Measurements from ENCODE around the gene KIRREL3. TPM values are rescaled to one million over a fixed set of nuclear protein-coding genes. Genes with fewer than 3 reads are reported as not detected.

KIRREL3 gene
- total and polyA plus RNA-seq, 9 of the 15 experiments (the other 6 are each of a cell fraction or from before 2014, with no cell fraction given), result 0.04 to 0.10 TPM; not detected in 7

GRCh38 chr11:126398296-126398695 lies 602.3 kb downstream of the KIRREL3 start:
- Histone ChIP-seq H3K4me3 (no peak overlapping the region), H3K9ac (ENCODE audit: insufficient read depth in 1 of 2, low read depth in 2 of 2, low read length in 2 of 2) (no peak overlapping the region), H3K27ac (ENCODE audit: extremely low read depth, low read depth, low read length) (no peak overlapping the region), H3K27me3 (ENCODE audit: control insufficient read depth in 2 of 2, insufficient read depth in 2 of 2, low read length in 2 of 2) (no peaks in the 10 kb centered on the region), H3K4me2 (ENCODE audit: insufficient read depth, low read length) (no peak overlapping the region), H3K9me3 (replicated peaks; ENCODE audit: control insufficient read depth, insufficient read depth, low read depth, low read length) (no peaks in the 10 kb centered on the region), H3K36me3 (ENCODE audit: control insufficient read depth, insufficient read depth, low read length) (no peaks in the 10 kb centered on the region), H3K4me1 (replicated peaks in 1 of 2; ENCODE audit: control insufficient read depth in 2 of 2, insufficient read depth in 2 of 2, low read length in 2 of 2) (no peaks in the 10 kb centered on the region; a peak in 1 of 5 replicates), H3K79me2 (ENCODE audit: control insufficient read depth, insufficient read depth, low read length) (no peaks in the 10 kb centered on the region), H4K20me1 (replicated peaks; ENCODE audit: control insufficient read depth, insufficient read depth, low read length) (peaks cover 9% of the 10 kb centered on the region; the same call in 1 of the 2 replicates), H3K9me1 (ENCODE audit: control insufficient read depth, insufficient read depth, low read length) (no peaks in the 10 kb centered on the region), H2AFZ (ENCODE audit: low read depth, low read length) (no peak overlapping the region)
- no peak for DNase-seq (ENCODE audit: extremely low read depth in 1 of 4, low spot score in 3 of 4)
- intact Hi-C loops (cut with micrococcal nuclease) (no loop called here), in situ Hi-C loops (cut with MboI) (no loop called here)
- 36% methylated on average over 4 of the region's 4 CpGs for WGBS (ENCODE audit: insufficient coverage, low coverage, missing lambda C conversion rate)
- no peak for TF ChIP-seq U2AF1 (optimal IDR thresholded peaks at IDR 0.05; ENCODE audit: low read depth, low read length)
- ChIA-PET CTCF (ENCODE audit: low intra/inter-chr PET ratio) (no interaction called here), POLR2A (no interaction called here)
- no TSS peak for BruUV-seq (replicated peaks)
- FAIRE-seq, result no peak
- no peak for ATAC-seq

- POLR2A ChIA-PET, result no interaction called here
- Histone ChIP-seq H3K27ac (ENCODE audit: extremely low read depth, low read depth, low read length) (no peak overlapping the region), H3K9me3 (replicated peaks; ENCODE audit: control insufficient read depth, insufficient read depth, low read depth, low read length) (no peaks in the 10 kb centered on the region), H3K27me3 (ENCODE audit: control insufficient read depth in 2 of 2, insufficient read depth in 2 of 2, low read length in 2 of 2) (no peaks in the 10 kb centered on the region), H3K4me3 (no peak overlapping the region), H2AFZ (ENCODE audit: low read depth, low read length) (no peak overlapping the region), H3K9ac (ENCODE audit: insufficient read depth in 1 of 2, low read depth in 2 of 2, low read length in 2 of 2) (no peak overlapping the region), H3K4me1 (replicated peaks in 1 of 2; ENCODE audit: control insufficient read depth in 2 of 2, insufficient read depth in 2 of 2, low read length in 2 of 2) (no peaks in the 10 kb centered on the region; a peak in 2 of 5 replicates), H3K9me1 (ENCODE audit: control insufficient read depth, insufficient read depth, low read length) (no peaks in the 10 kb centered on the region), H3K79me2 (ENCODE audit: control insufficient read depth, insufficient read depth, low read length) (no peaks in the 10 kb centered on the region), H4K20me1 (replicated peaks; ENCODE audit: control insufficient read depth, insufficient read depth, low read length) (peaks cover 4% of the 10 kb centered on the region; the same call in 1 of the 2 replicates), H3K36me3 (ENCODE audit: control insufficient read depth, insufficient read depth, low read length) (no peaks in the 10 kb centered on the region), H3K4me2 (ENCODE audit: insufficient read depth, low read length) (no peak overlapping the region)
- no TSS peak for BruUV-seq (replicated peaks)
- DNase-seq (ENCODE audit: extremely low read depth in 1 of 4, low spot score in 3 of 4) (no peak), ATAC-seq (no peak), FAIRE-seq (peak; percentile 6)
- WGBS (ENCODE audit: insufficient coverage, low coverage, missing lambda C conversion rate), result 89% methylated on average over 4 of the region's 4 CpGs
- intact Hi-C loops (cut with micrococcal nuclease) (no loop called here), in situ Hi-C loops (cut with MboI) (no loop called here)
- CTCF ChIA-PET (ENCODE audit: low intra/inter-chr PET ratio), result no interaction called here
- TF ChIP-seq BDP1 (IDR thresholded peaks at IDR 0.05; ENCODE audit: insufficient read depth, insufficient read length) (no peak), MAFG (tag; conservative IDR thresholded peaks at IDR 0.05) (no peak), PPARD (CRISPR knock-in tag; IDR thresholded peaks at IDR 0.05) (no peak), ZNF76 (CRISPR knock-in tag; IDR thresholded peaks at IDR 0.05; ENCODE audit: borderline replicate concordance) (no peak)
- TF ChIP-seq, protein P1, sequence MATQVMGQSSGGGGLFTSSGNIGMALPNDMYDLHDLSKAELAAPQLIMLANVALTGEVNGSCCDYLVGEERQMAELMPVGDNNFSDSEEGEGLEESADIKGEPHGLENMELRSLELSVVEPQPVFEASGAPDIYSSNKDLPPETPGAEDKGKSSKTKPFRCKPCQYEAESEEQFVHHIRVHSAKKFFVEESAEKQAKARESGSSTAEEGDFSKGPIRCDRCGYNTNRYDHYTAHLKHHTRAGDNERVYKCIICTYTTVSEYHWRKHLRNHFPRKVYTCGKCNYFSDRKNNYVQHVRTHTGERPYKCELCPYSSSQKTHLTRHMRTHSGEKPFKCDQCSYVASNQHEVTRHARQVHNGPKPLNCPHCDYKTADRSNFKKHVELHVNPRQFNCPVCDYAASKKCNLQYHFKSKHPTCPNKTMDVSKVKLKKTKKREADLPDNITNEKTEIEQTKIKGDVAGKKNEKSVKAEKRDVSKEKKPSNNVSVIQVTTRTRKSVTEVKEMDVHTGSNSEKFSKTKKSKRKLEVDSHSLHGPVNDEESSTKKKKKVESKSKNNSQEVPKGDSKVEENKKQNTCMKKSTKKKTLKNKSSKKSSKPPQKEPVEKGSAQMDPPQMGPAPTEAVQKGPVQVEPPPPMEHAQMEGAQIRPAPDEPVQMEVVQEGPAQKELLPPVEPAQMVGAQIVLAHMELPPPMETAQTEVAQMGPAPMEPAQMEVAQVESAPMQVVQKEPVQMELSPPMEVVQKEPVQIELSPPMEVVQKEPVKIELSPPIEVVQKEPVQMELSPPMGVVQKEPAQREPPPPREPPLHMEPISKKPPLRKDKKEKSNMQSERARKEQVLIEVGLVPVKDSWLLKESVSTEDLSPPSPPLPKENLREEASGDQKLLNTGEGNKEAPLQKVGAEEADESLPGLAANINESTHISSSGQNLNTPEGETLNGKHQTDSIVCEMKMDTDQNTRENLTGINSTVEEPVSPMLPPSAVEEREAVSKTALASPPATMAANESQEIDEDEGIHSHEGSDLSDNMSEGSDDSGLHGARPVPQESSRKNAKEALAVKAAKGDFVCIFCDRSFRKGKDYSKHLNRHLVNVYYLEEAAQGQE (IDR thresholded peaks at IDR 0.05; ENCODE audit: borderline replicate concordance), result no peak
- TF ChIP-seq, protein P1 (CRISPR knock-in tag; IDR thresholded peaks at IDR 0.05; ENCODE audit: low read depth), result no peak
Measured at GRCh38 chr11:126396965-126397364, 603.6 kb downstream of the KIRREL3 start.

All from K562 (cell line).